ENCODE measurements around the gene FAM124A.
"Not testable (repeated sequence)": the region's sequence is repeated elsewhere in the genome, so short reads cannot be mapped to it uniquely, and the experiment has no call there.

The FAM124A gene

DNA sequence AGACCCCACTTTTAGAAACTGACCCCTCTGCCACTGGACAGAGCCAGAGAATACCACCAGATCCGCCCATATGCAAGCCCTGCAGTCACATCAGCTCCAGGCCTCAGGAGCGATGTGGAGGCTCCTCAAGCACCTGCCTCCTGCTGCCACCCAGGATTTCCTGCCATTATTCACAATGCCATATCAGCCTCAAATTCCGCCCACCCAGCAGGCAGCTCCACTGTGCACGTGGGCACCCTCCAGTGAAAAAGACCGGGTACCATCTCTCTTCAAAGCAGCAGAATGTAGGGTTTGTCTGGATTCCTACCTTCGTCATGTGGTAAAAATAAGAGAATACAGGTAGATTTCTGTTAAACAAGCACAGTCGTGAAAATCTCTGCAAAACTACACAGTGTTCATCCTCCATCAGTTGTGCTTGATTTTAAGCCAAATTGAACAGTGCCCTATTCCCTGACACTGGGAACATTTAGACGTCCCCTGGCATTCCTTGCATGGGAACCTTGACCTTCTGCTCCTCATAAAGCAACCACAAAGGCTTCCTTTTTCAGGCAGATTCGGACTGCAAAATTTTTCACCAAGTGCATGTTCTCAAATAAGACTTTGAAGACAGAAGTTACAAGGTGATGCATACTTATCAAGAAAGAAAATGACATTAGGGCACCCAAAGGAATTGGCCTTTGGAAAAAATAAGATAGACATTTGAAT lies 56.4 kb downstream of the FAM124A start:
- H3K27ac ChIP-seq: no peak overlapping the region

DNA sequence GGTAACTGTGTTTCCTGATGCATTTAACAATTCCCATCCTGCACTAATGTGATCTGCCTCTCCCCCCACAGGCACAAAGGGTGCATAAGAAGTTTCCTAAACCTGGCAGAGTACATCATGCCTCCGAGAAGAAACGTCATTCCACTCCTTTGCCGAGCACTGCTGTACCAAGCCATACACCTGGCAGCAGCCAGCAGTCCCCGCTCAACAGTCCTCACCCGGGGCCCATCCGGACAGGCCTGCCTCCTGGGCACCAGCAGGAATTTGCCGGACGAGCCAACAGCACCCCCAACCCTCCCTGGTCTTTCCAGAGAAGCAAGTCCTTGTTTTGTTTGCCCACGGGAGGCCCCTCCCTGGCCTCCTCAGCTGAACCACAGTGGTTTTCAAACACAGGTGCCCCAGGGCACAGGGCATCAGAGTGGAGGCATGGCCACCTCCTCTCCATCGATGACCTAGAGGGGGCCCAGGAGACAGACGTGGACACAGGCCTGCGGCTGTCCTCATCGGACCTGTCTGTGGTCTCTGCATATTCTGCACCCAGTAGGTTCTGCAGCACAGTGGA lies 58.3 kb downstream of the FAM124A start:
- no peaks in the 10 kb centered on the region for H3K79me2 ChIP-seq
- H2AFZ ChIP-seq: no peak overlapping the region
- H3K27me3 ChIP-seq (ENCODE audit: control insufficient read depth, insufficient read depth, low read length): no peaks in the 10 kb centered on the region
- no peaks in the 10 kb centered on the region for H3K4me1 ChIP-seq
- H3K36me3 ChIP-seq (ENCODE audit: control insufficient read depth, insufficient read depth, low read length): no peaks in the 10 kb centered on the region
- no peak overlapping the region for H3K27ac ChIP-seq
- TF ChIP-seq, protein P1, sequence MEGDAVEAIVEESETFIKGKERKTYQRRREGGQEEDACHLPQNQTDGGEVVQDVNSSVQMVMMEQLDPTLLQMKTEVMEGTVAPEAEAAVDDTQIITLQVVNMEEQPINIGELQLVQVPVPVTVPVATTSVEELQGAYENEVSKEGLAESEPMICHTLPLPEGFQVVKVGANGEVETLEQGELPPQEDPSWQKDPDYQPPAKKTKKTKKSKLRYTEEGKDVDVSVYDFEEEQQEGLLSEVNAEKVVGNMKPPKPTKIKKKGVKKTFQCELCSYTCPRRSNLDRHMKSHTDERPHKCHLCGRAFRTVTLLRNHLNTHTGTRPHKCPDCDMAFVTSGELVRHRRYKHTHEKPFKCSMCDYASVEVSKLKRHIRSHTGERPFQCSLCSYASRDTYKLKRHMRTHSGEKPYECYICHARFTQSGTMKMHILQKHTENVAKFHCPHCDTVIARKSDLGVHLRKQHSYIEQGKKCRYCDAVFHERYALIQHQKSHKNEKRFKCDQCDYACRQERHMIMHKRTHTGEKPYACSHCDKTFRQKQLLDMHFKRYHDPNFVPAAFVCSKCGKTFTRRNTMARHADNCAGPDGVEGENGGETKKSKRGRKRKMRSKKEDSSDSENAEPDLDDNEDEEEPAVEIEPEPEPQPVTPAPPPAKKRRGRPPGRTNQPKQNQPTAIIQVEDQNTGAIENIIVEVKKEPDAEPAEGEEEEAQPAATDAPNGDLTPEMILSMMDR (IDR thresholded peaks at IDR 0.05): no peak
- H3K4me3 ChIP-seq (ENCODE audit: low read depth, low read length): no peak overlapping the region
- H3K9ac ChIP-seq: no peak overlapping the region
- no peaks in the 10 kb centered on the region for H3K9me3 ChIP-seq (ENCODE audit: control insufficient read depth, low read length)
- no peak overlapping the region for H3K4me2 ChIP-seq (ENCODE audit: low read length)

More for the DNA sequence above, 56.4 kb downstream of the FAM124A start:
- Histone ChIP-seq H3K4me2 (ENCODE audit: low read length) (no peak overlapping the region), H3K79me2 (no peaks in the 10 kb centered on the region), H3K9me3 (ENCODE audit: control insufficient read depth, low read length) (no peaks in the 10 kb centered on the region), H3K9ac (no peak overlapping the region), H3K4me3 (ENCODE audit: low read depth, low read length) (no peak overlapping the region), H3K36me3 (ENCODE audit: control insufficient read depth, insufficient read depth, low read length) (no peaks in the 10 kb centered on the region), H3K27me3 (ENCODE audit: control insufficient read depth, insufficient read depth, low read length) (no peaks in the 10 kb centered on the region), H3K4me1 (no peaks in the 10 kb centered on the region), H2AFZ (no peak overlapping the region)
- TF ChIP-seq, protein P1 (IDR thresholded peaks at IDR 0.05): no peak

DNA sequence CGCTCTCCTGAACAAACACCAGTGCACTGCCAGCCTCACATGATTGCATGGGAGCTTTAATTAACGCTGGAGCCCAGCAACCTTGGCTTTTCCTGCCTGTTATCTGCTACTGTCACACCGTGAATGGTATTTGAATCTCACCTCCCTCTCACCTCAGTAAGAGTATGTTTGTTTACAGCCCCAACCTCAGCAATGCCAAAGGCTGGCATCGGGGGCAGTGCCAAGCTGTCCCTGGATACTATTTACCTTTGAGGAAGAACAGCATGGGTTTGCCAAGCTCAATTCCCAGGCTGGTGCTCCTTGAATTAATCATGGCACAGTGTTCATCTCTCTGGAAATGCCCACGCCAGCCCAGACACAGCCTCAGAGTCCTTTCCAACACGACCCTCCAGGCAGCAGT lies 60.1 kb downstream of the FAM124A start:
- Histone ChIP-seq H3K36me3 (ENCODE audit: control insufficient read depth, insufficient read depth, low read length) (no peaks in the 10 kb centered on the region), H3K79me2 (no peaks in the 10 kb centered on the region), H3K4me2 (ENCODE audit: low read length) (no peak overlapping the region), H3K9me3 (ENCODE audit: control insufficient read depth, low read length) (no peaks in the 10 kb centered on the region), H3K9ac (no peak overlapping the region), H3K4me3 (ENCODE audit: low read depth, low read length) (no peak overlapping the region), H2AFZ (no peak overlapping the region), H3K27me3 (ENCODE audit: control insufficient read depth, insufficient read depth, low read length) (no peaks in the 10 kb centered on the region), H3K27ac (no peak overlapping the region), H3K4me1 (no peaks in the 10 kb centered on the region)
- TF ChIP-seq, protein P1 (IDR thresholded peaks at IDR 0.05): no peak

DNA sequence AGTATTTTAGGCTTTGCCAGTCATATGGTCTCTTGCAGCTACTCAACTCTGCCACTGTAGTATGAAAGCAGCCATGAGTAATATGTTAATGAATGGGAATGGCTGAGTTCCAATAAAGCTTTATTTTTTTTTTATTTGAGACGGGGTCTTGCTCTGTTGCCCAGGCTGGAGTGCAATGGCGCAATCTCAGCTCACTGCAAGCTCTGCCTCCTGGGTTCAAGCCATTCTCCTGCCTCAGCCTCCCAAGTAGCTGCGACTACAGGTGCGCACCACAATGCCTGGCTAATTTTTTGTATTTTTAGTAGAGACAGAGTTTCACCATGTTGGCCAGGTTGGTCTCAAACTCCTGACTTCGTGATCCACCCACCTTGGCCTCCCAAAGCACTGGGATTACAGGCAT lies 60.7 kb downstream of the FAM124A start:
- H3K4me3 ChIP-seq (ENCODE audit: low read depth, low read length); H3K36me3 ChIP-seq (ENCODE audit: control insufficient read depth, insufficient read depth, low read length); H3K9ac ChIP-seq; H3K9me3 ChIP-seq (ENCODE audit: control insufficient read depth, low read length); H3K27ac ChIP-seq; H2AFZ ChIP-seq; H3K4me2 ChIP-seq (ENCODE audit: low read length); H3K4me1 ChIP-seq; H3K27me3 ChIP-seq (ENCODE audit: control insufficient read depth, insufficient read depth, low read length); H3K79me2 ChIP-seq: not testable (repeated sequence)

DNA sequence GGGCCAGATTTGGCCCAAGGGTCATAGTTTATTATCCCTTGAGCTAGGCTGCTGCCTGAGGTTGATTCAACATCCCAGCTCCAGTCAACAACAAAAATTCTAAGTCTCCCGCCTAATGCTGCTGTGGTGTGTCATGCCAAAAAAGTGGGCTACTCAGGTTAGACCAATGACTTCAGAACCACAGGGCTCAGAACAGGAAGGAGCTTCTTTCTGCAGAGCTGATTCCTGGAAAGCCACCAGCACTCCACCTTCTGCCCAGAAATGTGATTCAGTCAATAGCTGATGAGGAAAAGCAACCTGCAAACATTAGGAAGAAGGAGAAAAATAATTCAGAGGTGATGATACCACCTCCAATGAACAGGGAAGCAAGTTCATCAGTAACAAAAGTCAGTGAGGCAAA lies 61.2 kb downstream of the FAM124A start:
- Histone ChIP-seq H3K27me3 (ENCODE audit: control insufficient read depth, insufficient read depth, low read length) (no peaks in the 10 kb centered on the region), H3K9ac (no peak overlapping the region), H3K4me2 (ENCODE audit: low read length) (no peak overlapping the region), H3K4me3 (ENCODE audit: low read depth, low read length) (no peak overlapping the region), H2AFZ (no peak overlapping the region), H3K36me3 (ENCODE audit: control insufficient read depth, insufficient read depth, low read length) (no peaks in the 10 kb centered on the region), H3K27ac (no peak overlapping the region), H3K9me3 (ENCODE audit: control insufficient read depth, low read length) (no peaks in the 10 kb centered on the region), H3K4me1 (no peaks in the 10 kb centered on the region), H3K79me2 (no peaks in the 10 kb centered on the region)
- TF ChIP-seq, protein P1 (IDR thresholded peaks at IDR 0.05): no peak
